M059J (cell line): ENCODE measurements around the gene YARS1. TPM values are rescaled to one million over a fixed set of nuclear protein-coding genes. Genes with fewer than 3 reads are reported as not detected.

Experiments
- DNase-seq: peaks from one replicate; pipeline ENCODE4 v3.0.0-alpha.2; 2012; ENCODE audit warnings: low read depth
- total RNA-seq: library from RNA; depleted of rRNA; stranded (reverse); fragments of >200 nt; shearing (Covaris generic); gene quantifications from 2 replicates; pipeline ENCODE4 v1.2.3, GENCODE V29; 2014; rRNA removed

YARS1 gene
- 83.6 and 87.2 TPM in 2 replicates for total RNA-seq

DNA sequence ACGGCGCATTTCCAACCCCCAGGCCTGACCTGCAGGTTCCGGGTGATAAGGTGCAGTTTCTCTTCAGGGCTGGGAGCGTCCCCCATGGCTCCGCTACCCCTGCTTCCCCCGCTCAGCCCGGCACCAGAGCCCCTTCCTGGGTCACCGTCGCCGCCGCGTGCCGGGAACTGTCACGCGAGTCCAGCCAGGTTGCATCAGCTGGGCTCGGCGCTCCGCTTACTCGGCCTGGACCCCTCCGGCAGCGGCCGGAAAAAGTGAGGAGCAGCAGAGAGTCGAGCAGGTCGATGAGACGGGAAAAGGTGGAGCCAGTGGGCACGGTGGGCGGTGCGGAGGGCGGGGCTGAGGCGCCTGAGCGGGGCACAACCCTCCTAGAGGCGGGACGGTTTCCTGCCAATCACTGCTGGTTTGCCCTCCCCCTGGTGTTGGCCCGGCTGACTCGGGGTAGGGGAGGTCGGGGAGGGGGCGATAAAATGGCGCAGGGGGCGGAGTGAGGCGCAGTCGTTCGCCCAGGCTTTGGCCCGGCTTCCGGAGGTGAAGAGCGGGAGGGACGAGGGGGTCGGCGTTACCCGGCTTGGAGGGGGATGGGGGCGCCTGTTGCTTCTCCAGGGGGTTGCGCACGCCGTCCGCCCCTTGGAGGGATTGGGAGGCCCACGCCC lies at the start of gene YARS1, which contains the start of gene S100PBP:
Gene YARS1 (minus strand): TSS at position 200 of the 656 bp plus-strand sequence. CDS start 114 bp downstream, at position 86.
Gene S100PBP (plus strand): TSS at position 495 of the 656 bp plus-strand sequence. CDS start 8,447 bp downstream, outside the sequence.
- peak; percentile 97 for DNase-seq

DNA sequence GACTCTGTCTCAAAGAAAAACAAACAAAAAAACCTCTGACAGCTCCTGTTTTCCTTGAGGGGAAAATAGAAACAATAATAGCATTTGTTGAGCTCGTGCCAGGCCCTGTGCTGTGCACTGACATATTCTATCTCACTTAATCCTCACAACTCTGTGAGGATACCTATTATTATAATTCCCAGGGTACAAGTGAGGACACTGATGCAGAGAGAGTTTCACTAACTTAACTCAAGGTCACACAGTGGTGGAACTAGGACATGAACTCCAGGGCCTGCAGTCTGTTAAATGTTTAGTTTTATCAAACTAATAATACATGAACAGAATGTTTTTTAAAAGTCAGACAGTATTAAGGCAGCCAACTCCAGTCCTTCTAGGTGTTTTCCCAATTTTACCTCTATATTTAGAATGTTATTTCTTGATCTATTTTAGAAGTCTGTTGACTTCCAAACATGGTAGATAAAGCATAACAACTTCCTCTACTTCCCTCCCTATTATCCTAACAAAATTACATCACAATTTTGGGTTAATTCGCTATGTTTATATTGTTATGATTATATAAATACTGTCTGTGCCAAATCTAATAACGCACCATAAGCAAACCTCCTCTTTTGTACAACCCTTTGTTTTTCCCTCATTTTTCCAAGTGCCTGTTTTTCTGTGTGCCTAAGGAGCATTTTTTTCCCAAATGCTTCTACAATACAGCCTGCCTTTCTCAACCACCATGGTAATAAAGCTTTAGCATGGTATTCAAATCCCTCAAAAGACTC lies 48.7 kb upstream of the YARS1 start:
- no peak for DNase-seq

GRCh38 chr1:32864375-32865019 lies 47.3 kb upstream of the YARS1 start:
- DNase-seq: no peak

- no peak for DNase-seq
Observed at GRCh38 chr1:32863881-32864245, 46.7 kb upstream of the YARS1 start.

DNA sequence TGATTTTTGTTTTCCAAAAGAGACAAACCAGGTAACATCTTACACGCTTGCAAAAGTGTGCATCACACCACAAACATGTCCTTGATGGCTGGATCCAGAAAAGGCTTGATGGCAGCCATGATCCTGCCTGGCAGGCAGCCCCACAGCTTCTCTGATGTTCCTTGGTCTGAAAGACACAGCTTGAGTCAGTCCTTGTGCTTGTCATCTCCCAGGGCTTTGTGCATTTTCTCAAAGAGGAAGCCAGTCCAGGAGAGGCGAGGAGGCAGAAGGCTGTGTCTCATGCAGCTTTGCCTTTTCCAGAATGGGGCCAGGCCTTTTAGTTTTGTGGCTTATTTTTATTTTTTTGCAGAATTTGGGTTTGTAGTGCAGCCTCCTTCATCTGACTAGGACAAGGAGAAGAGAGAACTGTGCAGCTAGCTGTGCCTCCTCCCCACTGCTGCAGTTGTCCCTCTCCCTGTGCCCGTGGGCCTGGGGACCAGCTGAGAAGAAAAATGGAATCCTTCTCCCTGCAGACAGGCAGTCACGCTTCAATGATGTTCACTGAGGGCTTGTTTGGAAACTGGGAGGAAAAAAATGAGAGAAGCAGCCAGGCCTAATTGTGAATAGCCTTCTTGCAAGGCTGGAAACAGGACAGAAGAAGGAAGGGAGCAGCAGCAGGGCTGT lies 46.2 kb upstream of the YARS1 start:
- no peak for DNase-seq

DNA sequence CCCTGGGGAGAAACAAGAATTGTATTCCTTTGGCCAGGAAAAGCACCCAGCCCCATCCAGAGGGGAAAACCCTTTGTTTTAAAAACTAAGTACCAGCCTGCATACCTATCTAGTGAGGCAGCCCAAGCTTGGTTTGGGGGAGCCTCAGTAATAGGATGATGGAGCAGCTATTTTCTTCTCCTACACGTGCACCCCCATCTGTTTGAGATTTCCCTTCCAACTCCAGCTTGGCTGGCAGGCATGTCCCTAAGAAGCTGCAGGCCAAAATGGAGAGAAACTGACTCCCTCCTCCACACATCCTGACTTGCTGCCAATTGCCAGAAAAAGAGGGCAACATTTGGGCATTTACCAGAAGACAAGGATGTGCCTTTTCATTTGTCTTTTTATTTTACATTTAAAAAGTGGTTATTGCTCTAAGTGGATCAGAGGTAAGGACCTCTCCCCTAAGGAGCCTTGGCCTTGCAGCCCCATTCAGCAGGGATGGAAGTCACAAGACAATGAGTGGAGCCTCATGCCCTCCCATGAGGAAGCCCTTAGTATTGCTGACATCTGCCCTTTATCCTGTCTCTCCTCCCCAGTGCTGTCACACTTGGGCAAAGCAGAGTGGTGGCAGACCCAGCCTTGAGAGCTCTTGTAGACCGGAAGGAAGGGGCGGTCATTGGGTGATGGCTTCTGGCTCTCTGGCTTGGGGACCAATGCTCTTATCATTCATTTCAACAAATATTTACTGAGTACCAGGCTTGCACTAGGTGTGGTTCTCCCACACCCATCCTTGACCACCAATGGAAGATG lies 44.9 kb upstream of the YARS1 start:
- peak; percentile 51 for DNase-seq

- DNase-seq: no peak
Observed at GRCh38 chr1:32860566-32860965, 43.4 kb upstream of the YARS1 start.

DNA sequence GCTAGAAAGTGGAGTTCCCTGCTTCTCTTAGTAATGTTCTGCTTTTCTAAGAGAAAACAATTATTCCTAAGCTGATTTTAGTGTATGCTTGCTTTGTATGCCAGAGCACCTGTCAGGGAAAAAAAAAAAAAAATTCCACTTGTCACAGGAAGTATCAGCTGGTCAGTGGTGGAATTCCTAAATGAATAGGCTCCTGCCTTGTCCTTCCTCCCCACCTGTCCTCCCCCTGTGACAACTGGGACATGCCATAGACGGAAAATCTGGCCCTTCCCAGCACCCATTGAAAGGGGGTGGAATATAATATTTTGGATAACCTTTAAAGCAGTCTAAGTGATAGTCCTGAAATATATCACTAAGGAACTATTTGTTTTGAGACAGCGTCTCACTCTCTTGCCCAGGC lies 42.8 kb upstream of the YARS1 start:
- no peak for DNase-seq

DNA sequence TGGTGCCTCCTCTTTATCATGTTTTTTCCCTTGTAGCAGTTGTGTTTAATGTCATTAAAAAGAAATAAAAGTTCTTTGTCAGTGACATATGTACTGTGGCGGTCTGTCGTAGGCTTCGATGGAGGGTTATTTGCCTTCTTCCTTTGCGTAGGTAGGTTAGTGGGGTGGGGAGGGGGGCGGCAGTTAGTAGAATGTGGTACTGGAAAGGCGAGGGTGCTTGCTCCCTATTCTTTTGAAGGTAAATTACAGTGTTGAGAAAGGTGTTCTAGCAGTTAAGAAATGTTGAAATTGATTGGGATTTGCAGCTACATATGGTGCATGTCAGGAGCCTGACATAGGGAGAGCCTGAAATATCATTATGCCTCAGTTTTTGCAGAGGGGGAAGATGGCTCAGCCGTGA lies 41.6 kb upstream of the YARS1 start:
- no peak for DNase-seq

- no peak for DNase-seq
Observed at GRCh38 chr1:32858136-32858535, 41.0 kb upstream of the YARS1 start.

- no peak for DNase-seq
Observed at GRCh38 chr1:32855861-32856617, 38.9 kb upstream of the YARS1 start.

- DNase-seq: no peak
Observed at GRCh38 chr1:32848354-32849063, 31.4 kb upstream of the YARS1 start.

GRCh38 chr1:32831878-32832277 lies 14.7 kb upstream of the YARS1 start:
- DNase-seq: no peak

DNA sequence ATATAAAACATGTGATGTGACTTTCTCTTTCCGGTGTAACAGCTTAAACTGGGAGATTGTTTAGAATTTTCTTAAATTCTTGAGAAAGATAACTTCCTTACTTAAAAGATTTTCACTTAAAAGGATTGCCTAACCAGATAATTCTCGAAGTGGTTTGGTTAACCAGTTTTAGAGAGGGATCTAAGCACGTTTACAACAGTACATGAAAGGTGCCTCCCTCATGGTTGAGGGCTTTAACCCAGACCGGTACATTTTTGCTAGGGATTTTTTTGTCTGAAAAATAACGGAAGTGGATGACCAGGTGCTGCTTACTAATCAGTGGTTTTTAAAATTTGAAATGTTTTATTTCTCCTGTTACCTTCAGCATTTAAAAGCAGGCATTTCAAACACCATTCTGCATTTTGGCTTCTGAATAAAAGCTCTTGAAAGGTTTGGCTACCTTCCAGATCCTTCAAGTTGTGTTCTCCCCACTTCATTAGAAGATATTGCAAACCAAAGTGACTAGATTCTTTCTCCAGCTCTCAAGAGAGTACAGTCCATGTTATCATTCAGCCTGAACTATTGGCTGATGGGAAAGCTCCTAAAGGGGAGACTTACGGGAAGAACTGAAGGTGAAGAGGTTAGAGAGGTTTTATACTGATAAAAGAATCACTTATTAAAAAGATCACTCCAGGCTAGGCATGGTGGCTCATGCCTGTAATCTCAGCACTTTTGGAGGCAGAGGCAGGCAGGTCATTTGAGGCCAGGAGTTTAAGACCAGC lies 13.1 kb upstream of the YARS1 start:
- DNase-seq: no peak

- DNase-seq: peak; percentile 23
Observed at GRCh38 chr1:32828341-32828740, 11.2 kb upstream of the YARS1 start.

GRCh38 chr1:32825181-32825580 lies 8.0 kb upstream of the YARS1 start:
- no peak for DNase-seq

- no peak for DNase-seq
Observed at GRCh38 chr1:32818804-32819541, 1.8 kb upstream of the YARS1 start.
